Measurements from ENCODE around the gene CACNA1B.
"Not testable (repeated sequence)": the region's sequence is repeated elsewhere in the genome, so short reads cannot be mapped to it uniquely, and the experiment has no call there.

The CACNA1B gene

DNA sequence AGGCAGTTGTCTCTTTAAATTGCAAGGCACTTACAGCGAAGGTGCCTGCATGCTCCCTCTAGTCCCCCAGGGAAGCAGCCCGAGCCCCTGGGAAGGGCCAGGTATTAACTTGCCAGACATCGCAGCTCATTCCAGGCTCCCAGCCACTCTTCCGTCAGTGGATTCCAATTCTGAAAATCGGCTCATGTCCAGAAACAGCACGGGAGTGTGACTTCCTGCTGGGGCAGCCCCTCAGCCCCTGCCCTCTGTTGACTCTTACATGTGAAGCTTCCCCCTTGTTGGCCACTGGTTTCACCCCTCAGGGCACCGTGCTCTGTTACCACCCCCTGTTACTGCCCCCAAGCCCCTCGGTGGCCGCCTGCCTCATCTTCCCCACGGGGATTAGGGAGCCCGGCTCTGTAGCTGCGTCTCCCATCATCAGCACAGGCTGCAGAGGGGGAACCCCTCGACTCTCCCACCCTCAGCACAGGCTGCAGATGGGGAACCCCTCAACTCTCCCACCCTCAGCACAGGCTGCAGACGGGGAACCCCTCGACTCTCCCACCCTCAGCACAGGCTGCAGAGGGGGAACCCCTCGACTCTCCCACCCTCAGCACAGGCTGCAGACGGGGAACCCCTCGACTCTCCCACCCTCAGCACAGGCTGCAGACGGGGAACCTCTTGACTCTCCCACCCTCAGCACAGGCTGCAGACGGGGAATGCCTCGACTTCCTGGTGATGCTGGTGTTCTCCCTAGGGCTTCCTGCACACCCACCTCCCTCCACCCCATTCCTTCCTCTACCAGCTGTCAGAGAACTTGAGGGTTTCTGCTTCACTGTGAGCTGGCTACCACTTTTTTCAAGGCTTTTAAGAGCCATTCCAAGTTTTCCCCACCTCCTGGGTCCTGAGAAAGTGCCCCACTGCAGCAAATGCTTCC is 11.1 kb upstream of the CACNA1B start:
- DNase-seq, result peak; percentile 58

DNA sequence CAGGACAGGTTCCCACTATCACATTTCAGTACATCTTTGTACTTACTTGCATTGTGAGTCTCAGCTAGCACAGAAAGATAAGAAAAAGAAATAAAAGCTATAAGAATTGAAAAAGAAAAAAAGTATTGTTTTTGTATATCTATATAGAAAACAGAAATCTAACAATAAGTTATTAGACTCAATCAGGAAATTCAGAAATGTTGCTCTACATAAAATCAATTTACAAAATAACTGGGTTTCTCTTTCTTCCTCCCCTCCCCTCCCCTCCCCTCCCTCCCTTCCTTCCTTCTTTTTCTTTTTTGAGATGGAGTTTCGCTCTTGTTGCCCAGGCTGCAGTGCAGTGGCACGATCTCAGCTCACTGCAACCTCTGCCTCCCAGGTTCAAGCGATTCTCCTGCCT is 7.2 kb upstream of the CACNA1B start:
- no peak for DNase-seq

DNA sequence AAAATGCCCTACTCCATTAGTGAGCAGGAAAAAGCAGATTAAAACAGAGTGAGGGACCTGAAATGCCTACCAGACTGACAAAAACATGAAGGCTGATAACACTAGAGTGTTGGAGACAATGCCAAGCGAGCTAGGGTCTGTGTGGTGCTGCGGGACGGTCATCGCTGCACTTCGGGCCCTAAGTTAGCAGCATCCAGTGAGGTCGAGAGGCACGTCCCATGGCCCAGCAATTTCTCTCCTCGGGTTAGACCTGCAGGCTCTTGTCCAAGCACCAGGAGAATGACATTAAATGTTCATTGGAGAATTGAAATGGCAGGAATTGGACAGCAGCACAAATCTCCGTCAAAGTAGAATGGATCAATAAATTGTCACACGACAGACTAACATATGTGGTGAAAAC is 5.3 kb upstream of the CACNA1B start:
- no peak for DNase-seq

DNA sequence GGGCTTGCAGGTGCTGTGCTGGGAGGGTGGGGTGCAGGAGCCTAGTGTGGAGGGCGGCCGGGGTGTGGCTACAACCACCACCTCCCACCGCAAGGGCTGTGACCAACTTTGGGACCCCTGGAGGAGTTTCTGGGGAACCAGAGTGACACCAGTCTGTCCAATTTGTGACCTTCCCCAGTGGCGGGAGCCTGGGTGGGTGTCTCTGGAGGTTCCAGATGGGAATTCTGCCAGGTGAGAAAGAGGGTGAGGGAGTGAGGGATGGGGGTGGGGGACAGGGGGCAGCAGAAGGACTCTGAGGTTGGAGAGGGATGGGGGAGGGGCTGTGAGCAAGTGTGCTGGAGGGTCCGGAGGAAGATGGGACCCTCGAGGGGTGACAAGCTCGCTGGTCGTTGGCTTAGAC is 4.2 kb upstream of the CACNA1B start:
- no peak for DNase-seq

DNA sequence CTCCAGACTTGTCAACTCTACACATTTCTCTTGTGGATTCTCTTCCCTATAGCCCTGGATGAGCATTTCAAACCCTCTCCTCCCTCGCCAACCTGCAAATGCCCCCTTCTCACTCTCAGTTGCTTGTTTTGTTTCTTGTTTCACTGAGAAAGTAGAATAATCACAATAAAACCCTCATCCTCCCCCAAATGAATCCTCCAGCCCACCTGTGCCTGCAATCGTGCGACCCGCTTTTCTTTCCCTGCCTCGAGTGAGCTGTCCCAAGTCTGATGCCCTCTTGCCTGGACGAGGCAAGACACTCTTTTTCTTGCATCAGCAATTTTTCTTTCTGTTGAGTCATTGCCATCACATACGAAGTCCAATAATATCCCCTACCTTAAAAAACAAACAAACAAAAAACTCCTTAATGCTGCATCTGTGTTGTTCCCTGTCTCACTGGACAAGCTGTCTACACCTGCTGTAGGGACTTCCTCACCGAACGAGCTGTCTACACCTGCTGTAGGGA is 3.7 kb upstream of the CACNA1B start:
- DNase-seq, result no peak

DNA sequence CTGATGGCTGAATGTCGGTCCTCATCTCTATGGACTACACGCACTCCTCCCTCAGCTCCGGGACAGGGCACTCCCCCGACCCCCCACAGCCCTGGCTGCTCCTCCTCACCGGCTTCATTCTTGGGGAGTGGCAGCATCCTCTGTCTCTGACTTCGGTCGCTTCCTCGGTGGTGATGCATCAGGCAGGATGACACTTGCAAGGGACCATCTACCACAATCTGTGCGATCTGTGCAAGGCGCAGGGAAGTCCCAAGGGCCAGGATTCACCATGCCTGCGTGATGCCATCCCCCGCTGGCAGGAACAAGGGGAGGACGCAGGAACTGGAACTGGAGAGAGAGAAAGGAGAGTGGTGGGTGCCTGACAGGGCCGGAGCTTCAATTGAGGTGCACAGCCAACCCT is 2.2 kb upstream of the CACNA1B start:
- DNase-seq, result no peak

DNA sequence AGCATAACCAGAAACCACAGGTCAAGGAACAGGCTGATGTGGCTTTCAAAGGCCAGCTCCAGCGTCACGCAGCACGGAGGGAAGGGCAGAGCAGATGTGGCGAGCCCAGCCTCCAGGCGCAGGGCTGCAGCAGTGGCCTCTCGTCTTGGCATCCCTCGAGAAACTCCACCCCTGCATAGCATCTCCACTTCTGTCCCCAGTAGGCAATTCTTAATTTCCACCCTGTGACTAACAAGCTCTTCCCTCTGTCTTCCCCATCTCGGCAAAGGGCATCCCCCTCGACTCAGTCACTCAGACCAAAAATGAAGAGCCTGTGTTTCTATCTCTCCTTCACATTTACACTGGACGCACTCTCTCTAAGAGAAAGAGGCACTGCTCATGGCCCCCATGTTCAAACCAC is 1.7 kb upstream of the CACNA1B start:
- DNase-seq, result no peak

DNA sequence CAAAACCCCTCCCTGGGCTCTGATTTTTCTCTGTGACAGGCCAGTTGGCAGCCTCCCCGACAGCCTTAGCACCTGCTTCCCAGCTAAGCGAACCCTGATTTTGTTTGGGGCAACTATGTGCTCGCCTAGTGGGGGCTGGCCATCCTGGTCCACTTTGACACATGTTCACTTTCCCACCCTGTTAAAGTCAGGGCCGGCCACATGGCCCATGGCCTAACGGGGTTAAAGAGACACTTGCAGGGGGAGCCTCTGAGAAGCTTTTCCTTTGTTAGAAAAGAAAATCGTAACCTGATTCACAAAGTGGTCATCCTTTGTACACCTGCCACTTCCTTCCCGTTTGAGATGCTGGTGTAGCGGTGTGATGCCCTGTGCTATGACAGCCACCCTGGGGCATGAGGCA is 1.3 kb upstream of the CACNA1B start:
- no peak for DNase-seq

DNA sequence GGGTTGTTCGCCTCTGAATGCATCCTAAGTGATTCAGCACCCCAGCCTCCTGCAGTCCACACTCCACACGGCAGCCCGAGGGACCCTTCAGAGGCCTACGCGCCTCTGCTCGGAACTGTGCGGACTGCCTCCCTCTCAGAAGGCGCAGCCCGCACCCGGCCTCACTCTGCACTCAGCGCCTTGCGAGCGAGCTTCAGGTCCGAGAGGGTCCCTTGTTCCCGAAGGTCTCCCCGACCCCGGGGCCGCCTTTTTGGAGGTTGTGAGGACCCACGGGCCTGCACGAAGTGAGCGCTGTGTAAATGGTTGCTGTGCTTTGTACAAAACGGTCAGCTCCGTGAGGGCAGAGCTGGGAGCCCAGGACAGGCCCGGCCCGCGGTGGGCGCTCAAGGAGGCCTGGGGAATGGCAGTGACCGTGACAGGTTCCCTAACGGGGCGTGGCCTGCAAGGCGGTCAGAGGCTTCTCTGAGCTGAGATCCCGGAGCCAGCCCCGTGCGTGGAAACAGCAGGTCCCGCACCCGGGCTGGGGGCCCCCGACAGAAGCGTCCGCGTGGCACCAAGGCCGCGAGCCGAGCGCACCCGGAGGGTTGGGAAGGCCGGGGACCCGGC is 698 bp upstream of the CACNA1B start:
- DNase-seq, result no peak

DNA sequence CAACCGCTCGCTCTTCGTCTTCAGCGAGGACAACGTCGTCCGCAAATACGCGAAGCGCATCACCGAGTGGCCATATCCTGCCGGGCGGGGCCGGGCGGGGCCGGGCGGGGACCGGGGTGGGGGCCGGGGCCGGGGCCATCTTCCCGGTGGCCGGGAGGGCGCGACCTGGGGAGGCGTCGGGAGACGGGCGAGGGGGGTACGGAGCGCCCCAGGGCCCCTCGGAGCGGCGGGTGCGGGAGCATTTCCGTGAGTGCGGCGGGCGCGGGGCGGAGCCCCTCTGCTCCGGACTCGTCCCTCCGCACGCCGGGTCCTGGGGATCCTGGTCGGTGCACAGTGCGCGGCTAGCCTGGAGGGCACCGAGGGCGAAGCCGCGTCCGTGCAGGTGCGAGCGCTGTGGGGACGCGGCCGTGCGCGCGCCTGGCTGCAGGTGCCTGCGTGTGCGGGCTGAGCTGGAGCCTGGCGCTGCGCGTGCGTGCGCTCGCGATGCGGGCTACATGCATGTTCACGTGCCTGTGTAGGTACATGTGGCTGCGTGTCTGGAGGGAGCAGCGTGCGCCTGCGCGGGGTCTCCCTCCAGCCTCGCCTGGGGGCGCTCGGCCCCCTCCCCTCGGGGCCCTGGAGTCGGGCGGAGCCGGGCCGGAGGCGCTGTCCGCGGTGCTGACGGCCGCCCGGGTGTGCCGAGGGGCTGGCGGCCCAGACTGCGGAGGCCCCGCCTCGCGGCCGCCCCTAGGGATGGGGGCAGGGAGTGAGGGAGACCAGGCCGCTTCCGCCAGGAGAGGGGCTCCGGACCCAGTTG is 762 bp downstream of the CACNA1B start:
- DNase-seq, result peak; percentile 66

DNA sequence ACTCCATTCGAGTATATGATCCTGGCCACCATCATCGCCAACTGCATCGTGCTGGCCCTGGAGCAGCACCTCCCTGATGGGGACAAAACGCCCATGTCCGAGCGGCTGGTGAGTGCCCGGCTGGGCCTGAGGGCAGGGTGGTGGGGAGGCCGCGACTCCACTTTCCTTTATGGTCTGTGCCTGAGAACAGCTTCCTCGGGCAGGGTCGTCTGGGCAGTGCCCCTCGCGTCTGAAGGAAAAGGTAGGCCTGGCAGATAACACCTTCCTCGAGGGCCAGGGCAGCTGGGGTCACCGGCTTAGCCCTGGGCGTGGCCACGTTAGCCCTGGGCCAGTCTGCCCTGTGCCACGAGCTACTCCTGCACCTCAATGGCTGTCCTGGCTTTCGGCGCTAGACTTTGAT is 1.5 kb downstream of the CACNA1B start:
- DNase-seq, result no peak

DNA sequence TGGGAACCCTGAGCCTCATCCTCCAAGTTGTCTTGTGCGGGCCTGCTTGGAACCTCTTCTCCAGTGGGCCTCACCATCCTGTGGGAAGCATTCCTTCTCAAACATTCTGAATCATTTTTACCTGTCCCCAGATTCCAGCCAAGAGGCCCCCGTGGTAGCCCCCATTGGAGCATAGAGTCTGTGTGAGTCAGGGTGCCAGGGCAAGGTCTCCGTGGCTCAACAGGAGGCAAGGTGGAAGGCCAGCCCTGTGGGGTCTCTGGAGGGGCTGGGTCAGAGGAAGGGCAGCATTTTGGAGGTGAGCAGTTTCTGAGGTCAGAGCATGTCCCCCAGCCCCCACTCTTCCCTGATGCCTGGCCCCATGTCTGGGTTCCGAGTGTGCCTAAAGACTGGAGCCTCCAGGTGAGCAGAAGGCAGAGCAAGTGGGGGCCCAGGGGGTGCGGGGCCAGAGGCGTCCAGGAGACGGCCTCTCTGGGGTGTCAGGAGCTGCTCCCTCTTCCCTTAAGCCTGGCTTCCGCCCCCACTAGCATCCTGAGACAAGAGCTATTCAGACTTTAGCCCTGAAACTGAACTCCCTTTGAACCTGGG is 2.1 kb downstream of the CACNA1B start:
- no peak for DNase-seq

DNA sequence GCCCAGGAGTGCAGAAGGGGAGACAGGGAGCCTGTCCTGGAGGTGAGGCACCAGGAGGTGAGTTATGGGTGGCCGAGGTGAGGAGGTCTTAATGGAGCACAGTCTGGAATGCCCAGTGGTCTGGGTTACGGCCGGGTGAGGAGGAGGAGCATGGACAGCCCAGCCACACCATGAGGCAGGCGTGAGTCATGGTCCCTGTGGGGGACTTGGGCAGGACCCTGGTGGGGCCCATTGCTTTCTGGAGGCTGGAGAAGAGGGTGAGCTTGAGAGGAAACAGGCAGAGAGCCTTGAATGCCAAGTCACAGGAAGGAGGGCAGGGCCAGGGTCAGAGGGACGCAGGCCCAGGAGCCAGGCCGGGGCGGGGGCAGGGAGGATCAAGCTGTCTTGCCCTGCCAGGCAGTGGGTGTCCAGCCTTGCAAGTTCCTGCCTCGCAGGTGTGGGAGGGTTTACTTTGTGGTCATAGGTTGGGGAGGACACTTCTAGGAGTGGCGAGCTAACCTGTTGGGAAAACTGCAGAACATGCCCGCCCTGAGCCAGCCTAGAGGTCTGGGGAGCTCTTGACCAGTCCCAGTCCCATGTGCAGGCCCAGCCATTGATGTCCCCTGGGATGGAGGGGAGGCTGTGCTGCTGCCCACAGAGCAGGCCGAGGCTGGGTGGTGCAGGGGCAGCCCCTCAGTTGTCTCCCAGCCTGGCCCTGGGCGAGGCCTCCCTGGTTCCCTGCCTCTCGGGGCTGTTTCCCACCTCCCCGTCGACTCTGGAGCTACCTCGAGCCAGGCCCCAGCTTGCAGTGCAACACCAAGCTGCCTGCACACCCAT is 2.8 kb downstream of the CACNA1B start:
- DNase-seq, result no peak

DNA sequence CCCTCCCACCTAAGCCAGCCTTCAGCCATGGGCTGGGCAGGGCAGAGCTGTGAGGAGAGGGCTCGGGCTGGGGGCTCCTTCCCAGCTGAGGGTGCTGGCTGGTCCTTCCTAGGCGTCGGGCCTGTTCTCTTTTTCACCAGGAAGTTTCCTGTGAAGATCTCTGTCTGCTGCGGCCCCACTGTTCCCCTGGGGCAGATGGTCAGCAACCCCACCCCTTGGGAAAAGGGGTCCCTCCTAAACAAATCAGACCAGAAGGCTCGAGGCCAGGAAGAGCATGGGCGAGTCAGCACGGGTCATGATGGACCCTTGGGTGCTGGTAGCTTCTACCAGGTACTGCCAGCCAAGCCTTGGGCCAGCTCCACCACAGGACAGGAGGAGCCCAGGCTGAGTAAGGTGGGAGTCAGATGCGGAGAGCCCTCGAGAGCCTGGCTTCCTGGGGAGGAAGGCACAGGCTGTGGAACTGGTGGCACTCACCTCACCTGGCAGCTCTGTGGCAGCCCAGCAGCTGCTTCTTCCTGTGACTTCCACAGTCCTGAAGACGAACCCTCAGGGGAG is 3.5 kb downstream of the CACNA1B start:
- DNase-seq, result no peak

DNA sequence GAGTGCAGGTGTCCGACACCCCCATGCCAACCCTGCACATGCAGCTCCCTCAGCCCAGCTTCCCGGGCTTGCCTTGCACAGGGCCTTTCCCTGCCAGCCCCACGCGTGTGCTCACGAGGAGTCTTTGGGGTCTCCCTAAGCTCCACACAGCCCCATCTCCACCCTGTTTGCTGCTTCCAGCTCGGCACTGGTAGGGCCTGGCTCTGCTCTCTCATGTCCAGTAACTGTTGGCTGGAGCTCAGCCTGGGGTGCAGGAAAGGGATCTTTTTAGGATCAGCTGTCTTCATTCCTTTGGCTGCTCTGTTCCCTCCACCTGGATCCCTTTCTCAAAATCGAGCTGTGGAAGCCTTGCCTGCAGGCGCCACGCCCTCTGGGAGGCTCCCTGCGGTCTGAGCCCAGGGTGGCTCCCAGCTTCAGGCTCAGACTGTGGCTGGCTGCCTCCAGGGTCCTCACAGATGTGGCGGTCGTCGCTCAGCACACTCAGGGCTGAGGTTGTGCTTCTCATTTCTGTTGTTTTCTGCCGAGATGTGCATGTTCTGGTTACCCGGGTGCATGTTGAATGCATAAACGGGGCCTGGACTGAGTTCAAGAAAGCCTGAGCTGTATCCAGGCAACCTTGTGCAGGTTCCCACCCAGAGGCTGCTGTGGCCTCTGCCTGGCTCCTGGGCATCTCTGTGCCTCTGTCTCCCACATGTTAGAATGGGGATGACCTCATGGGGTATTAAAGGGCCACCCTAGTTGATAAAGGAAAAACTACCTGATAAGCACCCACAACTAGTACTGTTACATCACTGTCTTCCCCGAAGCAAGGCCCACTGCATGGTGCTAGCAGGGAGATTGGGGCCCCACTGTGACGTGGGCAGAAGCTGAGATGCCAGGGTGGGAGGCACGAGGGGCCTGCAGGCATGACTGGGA is 4.3 kb downstream of the CACNA1B start:
- peak; percentile 16 for DNase-seq

DNA sequence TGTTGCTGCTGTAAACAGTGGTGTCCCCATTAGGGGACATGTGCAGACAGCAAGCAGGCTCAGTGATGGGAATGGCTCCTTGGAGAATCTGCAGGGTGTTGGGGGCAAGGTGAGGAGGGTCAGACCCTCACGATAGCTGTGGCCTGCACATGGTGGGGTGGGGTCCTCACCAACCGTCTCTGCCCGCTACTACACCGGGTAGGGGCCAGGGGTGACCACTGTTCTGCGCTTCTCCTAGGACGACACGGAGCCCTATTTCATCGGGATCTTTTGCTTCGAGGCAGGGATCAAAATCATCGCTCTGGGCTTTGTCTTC is 4.9 kb downstream of the CACNA1B start:
- DNase-seq, result no peak

DNA sequence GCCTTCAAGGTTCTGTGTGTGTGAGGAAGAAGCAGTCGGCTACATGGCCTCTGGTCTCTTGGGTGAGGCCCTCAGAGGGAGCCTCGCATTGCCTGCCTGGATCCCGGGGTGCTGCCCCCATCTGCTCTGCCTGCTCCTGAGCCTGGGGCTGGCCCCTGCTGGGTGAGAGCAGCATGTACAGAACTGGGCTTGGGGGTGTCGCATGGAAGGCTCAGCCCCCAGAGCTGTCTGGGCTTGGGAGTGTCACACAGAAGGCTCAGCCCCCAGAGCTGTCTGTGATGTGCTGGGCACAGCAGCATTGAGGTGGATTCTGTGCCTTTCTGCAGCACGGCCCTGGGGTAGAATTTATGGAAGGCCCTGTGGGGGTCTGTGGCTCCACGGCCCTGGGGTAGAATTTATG is 6.4 kb downstream of the CACNA1B start:
- DNase-seq, result not testable (repeated sequence)

DNA sequence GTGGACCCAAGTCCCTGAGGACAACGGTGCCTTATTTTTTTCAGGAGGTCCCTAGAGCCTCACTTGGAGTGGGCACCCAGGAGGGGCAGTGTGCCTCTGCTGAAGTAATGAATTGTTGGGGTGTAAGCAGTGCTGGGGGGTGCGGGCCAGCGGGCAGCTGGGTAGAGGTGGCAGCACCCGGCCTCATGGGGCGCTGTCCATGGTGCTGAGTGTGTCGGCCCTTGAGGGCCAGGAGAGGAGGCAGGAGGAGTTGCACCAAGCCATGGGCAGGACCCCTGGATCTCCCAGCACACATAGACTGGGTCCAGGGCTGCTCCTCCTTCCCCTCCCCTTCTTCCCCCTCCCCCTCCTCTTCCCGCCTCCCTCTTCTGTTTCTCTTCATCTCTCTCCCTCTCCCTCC is 7.0 kb downstream of the CACNA1B start:
- DNase-seq, result not testable (repeated sequence)

DNA sequence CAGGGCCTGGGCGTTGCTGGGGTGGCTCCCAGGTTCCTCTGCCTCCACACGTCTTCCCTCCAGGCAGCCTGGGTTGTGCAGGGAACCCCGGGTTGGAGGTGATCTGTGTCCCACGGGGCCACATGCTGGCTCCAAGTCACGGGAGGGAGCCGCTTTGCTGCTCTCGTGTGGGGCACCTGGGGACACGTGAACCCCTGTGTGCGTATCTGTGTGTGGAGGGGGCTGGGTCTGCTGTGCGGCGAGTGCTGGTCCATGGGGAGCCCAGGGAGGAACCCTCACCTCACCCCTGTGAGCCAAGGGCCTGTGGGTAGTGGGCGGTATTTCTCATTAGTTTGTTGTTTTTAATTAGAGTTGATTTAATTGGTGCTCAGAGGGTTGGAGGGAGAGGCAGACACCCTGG is 7.5 kb downstream of the CACNA1B start:
- not testable (repeated sequence) for DNase-seq

DNA sequence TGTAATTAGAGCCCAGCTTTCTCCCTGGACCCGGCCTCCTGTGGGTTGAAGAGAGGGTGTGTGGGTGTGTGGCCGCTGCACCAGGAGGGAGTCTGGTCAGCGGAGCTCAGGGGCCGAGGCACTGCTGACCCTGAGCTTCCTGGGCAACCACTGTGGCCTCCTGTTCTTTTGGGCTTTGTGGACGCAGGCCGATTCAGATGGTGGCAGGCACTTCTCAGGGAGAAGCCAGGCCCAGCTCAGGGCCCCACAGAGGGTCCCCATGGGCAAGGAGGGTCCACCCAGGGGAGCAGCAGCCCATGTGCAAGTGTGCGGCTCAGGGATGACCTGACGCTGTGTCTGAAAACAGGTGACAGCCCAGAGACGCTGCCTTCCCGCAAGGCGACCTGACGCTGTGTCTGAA is 11.0 kb downstream of the CACNA1B start:
- DNase-seq, result not testable (repeated sequence)

DNA sequence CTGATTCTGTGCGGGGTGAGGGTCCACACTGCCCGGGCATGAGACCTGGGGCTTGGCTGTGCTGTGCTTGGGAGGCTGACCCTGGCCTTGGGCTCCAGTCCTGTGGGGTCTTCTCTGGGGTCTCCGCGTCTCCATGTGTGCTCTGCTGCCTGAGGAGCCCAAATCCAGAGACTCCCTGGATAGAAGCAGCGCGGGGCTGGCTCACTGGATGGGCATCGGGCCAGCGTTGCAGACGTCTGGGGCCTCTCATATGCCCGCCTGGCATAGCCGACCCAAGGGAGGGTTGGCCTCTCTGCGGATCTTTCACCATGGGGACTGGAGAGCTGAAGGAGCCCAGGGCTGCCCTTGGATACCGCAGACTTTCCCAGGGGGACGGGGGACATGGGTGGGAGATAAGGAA is 12.4 kb downstream of the CACNA1B start:
- DNase-seq, result not testable (repeated sequence)

Measured in NCI-H69 (cell line).